Stimulated activated CD8-positive, alpha-beta memory T cell treated with anti-CD3 and anti-CD28 coated beads, Interleukin-12 subunit alpha, Interleukin-12 subunit beta, amount 100 ng/mL, for 24 hours (primary cell): ENCODE measurements around the gene GRAMD4.

Source experiments
- DNase-seq: peaks from one replicate; pipeline ENCODE4 v3.0.0-alpha.2; 2020; ENCODE audit errors: extremely low read depth

The GRAMD4 gene

DNA sequence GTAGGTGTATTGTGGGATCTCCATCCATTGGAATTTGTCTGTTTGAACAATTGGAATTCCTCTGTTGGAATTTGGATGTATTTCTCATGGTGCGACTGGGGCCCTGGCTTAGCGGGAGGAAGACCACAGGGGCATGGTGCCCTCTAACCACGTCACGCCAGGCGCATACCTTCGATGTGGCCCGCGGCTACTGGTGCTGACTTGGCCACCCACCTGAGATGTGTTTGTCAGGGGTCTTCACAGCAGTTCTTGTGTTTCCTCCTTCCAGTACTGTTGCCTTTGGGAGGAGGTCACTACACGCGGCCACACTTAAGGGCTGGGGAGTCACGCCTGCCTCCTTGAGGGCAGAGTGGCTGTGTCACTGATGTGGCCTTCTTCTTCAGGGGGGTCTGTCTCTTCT lies 36.6 kb upstream of the GRAMD4 start:
- no peak for DNase-seq

DNA sequence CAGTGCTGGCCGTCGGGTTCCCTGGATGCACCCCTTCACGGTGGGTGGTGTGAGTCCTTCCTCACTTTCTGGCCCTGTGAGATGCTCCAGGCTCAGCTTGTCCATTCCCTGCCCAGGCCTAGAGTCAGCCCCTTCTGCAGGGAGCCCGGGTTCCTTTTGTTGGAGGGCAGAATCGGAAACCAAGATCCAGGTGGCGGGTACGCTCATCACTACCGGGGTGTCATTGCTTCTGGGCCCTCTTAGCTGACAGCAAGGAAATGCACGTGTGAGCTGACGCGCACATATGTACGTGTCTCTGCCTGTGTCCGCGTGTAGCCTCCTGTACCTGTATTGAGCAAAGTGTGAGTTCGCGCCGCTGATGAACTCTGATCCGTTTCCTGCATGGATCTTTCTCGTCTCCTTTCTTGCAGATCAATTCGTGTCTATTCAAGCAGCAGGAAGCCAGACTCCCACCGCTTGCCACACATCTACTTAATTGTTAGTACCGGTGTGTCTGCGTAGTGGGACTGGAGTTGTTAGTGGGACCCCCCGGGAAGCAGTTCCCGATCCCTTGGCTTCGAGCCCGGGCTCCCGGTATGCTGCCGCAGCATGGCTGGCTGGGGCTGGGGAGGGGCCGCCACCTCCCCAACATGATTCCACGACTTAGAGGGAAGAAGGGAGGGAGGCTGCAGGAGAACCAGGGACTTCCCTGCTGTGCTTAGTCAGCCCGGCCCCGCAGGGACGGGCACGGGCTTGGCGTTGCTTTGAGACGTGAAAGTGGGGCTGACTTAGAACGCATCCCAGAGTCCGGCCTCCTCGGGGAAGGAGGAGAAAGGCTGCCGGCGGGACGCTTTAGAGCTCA lies 35.9 kb upstream of the GRAMD4 start:
- no peak for DNase-seq

- DNase-seq: no peak
Measured at GRCh38 chr22:46585340-46586122, 34.7 kb upstream of the GRAMD4 start.

- DNase-seq: no peak
Measured at GRCh38 chr22:46586123-46586519, 34.1 kb upstream of the GRAMD4 start.

DNA sequence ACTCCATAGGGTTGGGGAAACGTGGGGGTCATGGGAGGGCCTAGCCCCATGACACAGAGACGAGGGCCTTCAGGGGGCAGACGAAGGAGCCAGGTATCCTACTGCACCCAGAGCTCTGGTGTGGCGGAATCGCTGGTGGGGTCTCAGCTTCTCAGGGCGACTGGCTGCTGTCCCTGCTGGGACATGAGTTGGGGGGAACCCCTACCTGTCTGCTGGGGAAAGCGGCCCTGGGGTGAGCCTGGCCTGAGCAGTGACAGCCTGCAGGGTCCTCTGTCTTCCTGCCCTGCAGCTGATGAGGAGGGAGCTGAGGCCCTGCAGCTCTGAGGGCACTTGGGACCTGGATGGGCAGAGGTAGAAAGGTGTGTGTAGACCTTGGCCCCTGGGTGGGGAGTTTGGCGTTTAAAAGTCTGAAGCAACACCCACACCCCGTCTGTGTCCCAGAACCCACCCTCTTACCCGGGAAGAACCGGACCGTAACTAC lies 33.6 kb upstream of the GRAMD4 start:
- no peak for DNase-seq

DNA sequence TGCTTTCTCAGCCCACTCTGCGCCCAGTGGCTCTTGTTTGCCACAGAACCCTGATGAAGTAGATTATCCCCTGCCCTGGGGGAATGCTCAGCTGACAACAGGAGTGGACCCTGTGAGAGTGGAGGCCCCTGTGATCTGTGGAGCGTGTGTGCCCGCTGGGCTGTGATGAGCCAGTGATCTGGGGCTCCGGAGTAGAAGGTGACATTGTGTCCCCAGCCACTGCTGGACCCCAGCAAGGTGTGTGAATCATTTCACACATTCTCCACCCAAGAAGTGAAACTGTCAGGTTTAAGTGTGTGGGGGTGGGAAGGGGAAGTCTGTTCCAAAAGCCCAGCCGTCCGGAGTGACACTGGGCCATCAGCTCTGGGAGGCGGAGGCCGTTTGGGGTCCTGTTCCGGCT lies 33.1 kb upstream of the GRAMD4 start:
- no peak for DNase-seq

GRCh38 chr22:46587492-46588278 lies 32.5 kb upstream of the GRAMD4 start:
- no peak for DNase-seq

GRCh38 chr22:46588279-46589140 lies 31.7 kb upstream of the GRAMD4 start:
- DNase-seq: no peak

DNA sequence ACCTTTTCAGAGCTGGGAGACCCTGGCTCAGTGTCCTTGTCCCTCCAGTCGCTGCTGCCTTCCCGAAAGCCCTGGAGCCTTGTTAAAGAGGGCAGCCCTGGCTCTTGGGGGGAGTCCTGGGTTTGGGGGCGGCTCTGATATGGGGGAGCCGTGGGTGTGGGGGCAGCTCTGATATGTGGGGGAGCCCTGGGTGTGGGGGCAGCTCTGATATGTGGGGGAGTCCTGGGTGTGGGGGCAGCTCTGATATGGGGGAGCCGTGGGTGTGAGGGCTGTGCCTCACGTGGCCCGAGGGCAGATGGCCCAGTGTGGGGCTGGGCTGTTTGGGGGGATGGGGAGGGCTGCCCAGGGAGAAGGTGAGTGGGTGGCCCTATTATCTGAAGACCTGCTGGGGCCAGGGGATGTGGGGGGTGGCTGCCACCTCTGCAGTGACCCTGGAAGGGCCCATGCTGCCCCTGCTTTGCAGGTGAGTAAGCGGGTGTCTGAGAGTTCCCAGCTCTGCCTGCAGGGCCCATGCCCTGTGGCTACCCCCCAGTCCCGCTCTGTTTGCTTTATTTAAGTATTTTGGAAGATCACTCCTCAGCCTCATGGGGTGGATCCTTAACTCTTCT lies 30.9 kb upstream of the GRAMD4 start:
- no peak for DNase-seq

DNA sequence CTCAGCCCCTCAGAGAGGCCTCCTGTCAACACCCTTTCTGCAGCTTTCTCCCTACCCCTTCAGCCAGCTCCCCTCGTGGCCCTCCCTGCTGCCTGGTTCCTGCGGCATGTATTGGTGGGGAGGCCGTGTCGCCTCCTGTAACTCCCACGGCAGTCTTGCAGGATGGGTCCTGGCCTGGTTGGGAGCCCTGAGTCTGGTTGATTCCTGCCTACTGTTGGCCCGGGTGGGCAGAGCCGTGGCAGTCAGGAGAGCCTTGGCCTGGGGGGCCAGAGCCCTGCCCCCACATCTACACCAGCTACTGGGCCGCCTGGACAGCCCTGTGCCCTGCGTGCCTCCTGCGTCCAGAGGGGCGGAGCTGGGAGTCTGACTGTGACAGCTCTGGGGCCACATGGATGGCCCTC lies 30.3 kb upstream of the GRAMD4 start:
- no peak for DNase-seq

DNA sequence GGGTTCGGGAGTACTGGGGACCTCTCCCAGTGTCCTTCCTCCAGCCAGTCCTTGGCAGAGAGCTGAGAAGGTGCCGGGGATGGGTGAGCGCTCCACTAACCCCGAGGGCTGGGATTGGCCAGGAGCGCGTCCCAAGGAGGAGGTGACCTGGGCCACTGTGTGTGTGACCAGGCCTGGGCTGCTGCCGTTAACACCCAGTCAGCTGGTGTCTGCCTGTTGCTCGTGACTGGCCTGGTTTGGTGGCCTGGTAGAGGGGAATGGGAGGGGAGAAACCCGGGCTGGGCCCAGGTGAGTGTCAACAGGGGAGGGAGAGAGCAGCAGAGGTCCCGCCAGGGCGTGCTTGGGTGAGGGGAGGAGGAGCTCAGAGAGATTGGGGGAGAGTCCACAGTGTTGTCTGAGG lies 29.9 kb upstream of the GRAMD4 start:
- no peak for DNase-seq

DNA sequence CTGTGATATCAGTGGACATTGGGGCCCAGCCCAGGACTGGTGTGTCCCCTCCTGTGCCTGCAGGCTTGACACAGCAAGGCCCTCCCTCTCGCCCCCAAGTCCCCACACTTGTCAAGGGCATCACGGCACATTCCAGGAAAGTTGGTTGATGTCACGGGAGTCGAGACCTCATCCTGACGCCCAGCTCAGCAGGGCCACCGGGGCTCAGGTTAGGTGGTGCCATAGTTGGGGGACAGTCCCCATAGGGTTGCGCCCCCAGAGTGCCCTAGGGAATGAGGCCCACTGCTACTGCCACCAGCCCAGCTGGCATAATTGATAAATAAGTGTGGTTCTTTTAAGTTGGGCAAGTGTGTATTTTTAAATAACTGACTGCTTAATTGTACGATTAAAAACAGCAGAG lies 28.3 kb upstream of the GRAMD4 start:
- DNase-seq: no peak

DNA sequence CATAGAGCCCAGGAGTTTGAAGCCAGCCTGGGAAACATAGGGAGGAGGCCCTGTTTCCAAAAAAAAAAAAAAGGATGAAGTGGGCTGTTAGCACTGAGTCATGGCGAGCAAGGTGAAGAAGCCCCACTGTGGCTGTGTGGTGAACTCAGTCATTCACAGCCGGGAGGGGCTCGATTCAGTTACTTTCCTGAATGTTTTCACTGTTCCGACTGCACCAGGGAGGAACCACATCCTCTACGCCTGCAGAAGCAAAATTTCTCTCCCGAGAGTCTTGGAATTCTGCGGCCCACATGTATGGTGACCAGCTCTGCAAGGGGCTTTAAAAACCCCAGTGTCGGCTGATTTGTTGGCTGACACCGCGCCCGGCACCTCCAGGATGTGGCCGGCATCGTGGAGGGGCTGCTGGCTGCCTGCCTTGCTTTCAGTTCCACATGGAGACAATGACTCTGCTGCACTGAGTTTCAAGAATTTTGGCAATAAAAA lies 27.8 kb upstream of the GRAMD4 start:
- DNase-seq: no peak

- no peak for DNase-seq
Measured at GRCh38 chr22:46593211-46593681, 26.9 kb upstream of the GRAMD4 start.

- DNase-seq: no peak
Measured at GRCh38 chr22:46593996-46594946, 25.9 kb upstream of the GRAMD4 start.

GRCh38 chr22:46594947-46595298 lies 25.3 kb upstream of the GRAMD4 start:
- DNase-seq: no peak

DNA sequence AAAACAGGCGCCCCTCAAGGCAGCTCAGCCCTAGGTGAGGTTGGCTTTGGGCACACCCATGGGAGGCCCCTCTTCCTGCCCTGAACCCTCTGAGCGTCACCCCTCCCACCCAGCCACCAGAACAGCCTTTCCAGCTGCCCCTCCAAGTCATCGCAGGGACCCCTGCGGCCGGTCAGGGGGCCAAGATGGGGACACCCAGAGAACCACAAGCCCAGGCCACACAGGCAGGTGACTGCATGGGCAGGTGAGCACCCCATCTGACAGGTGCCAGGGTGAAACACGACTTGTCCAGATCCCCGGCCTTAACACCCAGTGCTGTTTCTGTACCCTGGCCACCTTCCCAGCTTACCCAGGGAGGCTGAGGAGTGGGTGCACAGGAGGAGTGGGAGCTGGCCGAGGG lies 24.6 kb upstream of the GRAMD4 start:
- DNase-seq: no peak

DNA sequence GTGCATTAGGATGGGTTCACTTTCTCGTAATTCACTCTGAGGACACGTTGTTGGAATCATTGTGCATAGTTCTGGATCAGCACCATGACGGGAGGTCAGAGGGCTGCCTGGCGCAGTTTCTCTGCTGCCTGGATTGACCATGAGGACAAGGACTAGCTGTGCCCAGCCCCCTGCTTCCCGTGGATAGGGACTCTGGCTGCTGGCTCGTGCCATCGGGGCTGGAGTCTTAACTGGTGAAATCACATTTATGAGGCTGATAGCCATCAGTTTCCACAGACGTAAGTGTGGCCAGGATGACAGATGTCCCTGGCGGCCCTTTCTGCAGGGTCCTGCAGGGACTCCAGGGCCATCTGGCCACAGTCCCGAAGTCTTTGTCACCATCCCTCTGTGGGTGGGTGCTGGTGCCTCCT lies 24.1 kb upstream of the GRAMD4 start:
- no peak for DNase-seq

GRCh38 chr22:46596819-46597218 lies 23.4 kb upstream of the GRAMD4 start:
- no peak for DNase-seq
